HG03457 (cell line): Measurements from ENCODE around the gene CLSTN2.
"Not testable (repeated sequence)": the region's sequence is repeated elsewhere in the genome, so short reads cannot be mapped to it uniquely, and the experiment has no call there.

Experiments
- ATAC-seq: cut with Tn5 transposase; IDR thresholded peaks from one replicate; pipeline ENCODE4 v1.9.1; 2021; ENCODE audit warnings: moderate number of reproducible peaks; ENCODE audit not compliant: unreplicated experiment

Gene CLSTN2

GRCh38 chr3:140399871-140400270, 464.9 kb downstream of the CLSTN2 start:
- ATAC-seq: no peak

DNA sequence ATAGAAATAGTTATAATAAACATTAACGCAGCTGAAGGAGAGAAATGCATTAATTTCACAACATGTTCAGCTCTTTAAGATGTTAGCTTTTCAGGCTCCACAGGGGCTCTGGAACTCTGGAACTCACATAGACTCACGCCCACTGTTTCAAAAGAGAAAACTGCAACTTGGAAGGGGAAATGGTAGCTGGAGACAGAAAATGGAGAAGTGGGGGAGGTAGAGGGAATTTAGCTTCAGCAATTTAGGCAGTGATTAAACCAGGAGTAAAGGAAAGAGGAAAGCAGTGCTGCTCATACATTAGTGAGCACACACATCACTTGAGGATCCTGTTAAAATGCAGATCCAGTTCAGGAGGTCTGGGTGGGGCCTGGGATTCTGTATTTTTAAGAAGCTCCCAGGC, 468.1 kb downstream of the CLSTN2 start:
- ATAC-seq: no peak

- no peak for ATAC-seq
Observed at GRCh38 chr3:140403608-140404007, 468.6 kb downstream of the CLSTN2 start.

GRCh38 chr3:140406655-140407054, 471.7 kb downstream of the CLSTN2 start:
- no peak for ATAC-seq

DNA sequence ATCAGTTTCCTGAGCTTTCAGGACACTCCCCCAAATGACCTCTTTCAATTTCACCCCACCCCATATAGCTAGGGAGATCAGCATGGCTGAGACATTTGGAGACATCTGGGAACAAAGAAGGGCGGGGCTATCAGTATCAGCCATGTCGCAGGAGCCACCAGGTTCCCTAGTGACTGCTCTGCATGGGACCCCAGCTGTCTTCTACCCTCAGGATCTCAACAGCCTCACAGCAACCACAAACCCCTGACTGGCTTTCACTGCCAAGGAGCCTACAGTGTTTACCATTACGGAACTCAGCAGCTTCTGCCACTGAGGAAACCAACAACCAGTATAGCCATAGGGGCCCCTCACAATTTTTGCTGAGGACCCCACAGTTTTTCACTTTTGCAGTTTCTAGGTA, 473.3 kb downstream of the CLSTN2 start:
- ATAC-seq: no peak

DNA sequence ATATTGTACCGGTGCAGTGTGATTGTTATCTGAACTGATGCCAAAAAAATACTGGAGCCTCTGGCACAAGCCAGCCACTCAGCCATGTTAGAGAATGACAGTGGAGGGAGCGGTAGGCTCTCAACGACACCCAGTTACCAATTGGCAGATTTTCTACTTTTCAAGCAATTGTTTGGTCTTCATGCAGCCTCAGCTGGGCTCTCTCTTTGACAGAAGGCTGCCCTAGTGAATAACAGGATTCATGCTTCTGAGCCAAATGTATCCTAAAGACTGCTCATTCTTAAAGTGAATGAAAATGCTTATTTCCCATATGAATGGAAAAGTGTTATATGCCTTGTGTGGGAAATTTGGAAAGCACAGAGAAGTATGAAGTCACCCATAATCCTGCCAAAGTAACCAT, 481.7 kb downstream of the CLSTN2 start:
- no peak for ATAC-seq

GRCh38 chr3:140420621-140421357, 485.8 kb downstream of the CLSTN2 start:
- no peak for ATAC-seq

DNA sequence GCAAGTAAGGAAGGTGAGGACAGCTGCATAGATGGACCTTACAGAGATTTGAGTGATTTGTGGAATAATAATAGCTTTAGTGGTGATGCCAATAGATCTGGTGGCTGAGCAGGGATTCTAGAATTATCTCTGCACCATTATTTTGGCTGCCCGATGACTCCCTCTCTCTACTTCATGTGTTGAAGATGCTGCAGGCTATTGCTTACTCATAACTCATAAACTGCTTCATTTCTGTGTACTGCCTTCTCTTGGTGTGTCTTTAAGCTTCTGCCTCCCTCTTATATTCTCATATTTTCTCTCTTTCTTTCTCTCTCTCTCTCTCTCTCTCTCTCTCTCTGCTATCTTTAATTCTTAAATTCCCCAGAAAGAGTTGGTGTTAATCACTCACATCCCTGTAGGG, 486.9 kb downstream of the CLSTN2 start:
- ATAC-seq: no peak

- ATAC-seq: no peak
Observed at GRCh38 chr3:140423146-140423545, 488.2 kb downstream of the CLSTN2 start.

DNA sequence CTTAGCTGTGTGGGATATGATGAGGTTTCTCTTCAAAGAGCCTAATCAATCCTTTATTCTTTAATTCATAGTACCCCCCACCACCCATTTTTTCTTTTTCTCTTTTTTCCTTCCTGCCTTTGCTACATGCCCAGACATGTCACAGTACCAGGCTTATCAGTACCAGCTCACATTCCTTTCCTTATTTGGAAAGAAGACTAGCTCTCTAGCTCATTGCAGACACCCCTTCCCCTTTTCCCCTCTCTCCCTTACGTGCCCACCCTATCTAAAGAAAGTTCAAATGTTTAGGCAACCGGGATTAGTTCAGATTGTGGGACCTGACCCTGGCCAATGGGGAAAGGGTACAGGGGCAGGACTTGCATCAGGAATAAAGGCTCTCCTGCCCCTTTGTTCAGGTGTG, 488.6 kb downstream of the CLSTN2 start:
- not testable (repeated sequence) for ATAC-seq

- no peak for ATAC-seq
Observed at GRCh38 chr3:140424211-140424610, 489.2 kb downstream of the CLSTN2 start.

DNA sequence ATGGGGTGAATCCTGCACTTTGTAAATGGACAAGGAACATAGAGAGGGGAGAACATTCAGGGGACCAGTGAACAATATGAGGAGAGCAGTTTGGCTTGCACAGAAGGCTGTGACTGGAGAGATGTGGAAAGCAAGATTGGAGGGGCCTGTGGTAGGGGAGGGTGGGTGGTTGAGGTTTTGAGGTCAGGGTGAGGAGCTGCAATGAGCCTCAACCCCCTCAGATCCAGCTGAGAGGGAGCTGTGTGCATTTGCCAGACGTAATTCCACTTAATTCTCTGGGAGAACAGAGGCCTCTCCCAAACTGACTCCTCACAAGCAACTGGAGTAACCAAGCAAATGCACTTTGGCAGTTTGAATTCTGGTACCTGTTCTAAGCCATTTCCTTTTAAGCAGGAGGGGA, 489.7 kb downstream of the CLSTN2 start:
- no peak for ATAC-seq

DNA sequence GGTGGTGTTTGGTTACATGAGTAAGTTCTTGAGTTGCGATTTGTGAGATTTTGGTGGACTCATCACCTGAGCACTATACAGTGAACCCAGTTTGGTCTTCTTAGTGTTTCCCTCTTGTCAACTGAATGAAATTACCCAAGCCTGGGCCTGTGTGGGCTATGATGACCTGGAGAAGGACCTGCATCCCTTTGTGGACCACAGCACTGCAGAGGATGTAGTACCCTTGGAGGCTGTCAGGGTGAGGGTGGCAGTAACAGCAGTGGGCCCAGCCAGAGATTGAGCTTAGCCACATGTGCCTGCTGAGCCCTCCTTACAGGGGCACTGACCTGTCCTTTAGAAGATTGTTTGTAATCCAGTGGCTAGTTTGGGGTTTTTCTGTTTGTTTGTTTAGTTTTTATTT, 492.8 kb downstream of the CLSTN2 start:
- ATAC-seq: no peak

- ATAC-seq: no peak
Observed at GRCh38 chr3:140428380-140428779, 493.4 kb downstream of the CLSTN2 start.

DNA sequence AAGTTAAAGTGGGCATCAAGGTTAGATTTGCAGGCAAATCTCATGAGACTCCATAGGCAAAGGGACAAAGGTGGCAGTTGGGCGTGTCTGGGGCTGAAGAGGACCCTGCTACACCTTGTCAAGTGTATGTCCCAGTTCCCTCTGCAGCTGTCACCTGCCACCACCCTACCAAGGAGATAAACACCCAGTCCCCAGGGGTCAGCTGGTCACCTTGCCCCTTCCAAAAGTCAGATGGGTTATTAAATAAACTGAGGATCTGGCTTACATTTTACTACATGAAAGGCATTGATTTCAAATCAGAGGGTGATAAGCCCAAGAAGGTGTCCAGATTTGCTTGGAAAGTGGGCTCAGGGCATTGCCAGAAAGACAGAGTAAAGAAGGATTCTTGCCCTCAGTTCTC, 494.8 kb downstream of the CLSTN2 start:
- ATAC-seq: no peak

- no peak for ATAC-seq
Observed at GRCh38 chr3:140430494-140430893, 495.5 kb downstream of the CLSTN2 start.

GRCh38 chr3:140432229-140432669, 497.3 kb downstream of the CLSTN2 start:
- no peak for ATAC-seq

- no peak for ATAC-seq
Observed at GRCh38 chr3:140433431-140433830, 498.4 kb downstream of the CLSTN2 start.

DNA sequence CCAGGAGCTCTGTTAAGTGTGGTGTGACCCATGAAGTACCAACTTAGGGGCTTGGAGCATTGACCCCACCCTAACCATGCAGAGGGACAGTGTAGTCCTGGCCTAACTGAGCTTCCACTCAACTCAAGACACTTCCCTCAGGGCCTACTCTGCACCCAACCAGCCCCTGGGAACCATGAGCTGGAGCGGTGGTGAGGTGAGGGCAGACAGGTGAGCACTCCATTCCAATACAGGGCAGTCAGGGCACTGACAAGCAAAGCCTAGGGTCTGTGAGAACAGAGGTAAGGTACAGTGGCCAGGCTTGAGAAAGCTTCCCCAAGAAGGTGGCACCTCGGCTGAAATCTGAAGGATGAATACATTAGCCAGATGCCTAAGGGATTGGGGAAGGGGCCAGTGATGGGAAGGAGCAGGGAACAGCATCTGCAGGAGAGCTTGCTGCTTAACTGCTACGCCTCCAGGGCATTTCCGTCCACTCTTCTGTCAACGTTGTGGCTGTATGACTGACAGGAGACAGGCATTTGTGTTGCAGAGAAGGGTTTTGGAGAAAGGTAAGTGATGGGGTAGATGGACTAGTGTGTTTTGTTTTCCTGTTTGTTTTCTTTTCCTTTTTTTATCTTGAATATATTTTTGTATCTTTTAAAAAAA, 499.4 kb downstream of the CLSTN2 start:
- ATAC-seq: no peak

DNA sequence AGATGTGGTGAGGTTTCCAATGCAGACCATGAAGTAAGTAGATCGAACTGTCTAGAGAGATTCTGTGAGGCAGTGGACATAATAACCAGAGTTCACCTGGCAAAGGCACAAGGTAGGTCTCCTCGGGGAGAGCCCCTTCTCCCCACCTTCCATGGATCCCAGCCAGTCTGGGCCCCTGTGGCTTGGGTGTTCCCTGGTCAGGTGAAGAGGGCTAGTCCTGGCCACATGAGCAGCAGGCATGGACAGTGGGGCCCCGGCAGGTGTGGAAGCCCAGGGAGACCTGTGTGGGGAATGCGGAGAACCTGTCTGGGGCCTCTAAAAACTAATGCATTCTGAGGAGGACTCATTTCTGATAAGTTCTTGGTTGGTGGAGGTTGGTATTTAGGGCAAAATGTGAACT, 501.4 kb downstream of the CLSTN2 start:
- ATAC-seq: no peak

DNA sequence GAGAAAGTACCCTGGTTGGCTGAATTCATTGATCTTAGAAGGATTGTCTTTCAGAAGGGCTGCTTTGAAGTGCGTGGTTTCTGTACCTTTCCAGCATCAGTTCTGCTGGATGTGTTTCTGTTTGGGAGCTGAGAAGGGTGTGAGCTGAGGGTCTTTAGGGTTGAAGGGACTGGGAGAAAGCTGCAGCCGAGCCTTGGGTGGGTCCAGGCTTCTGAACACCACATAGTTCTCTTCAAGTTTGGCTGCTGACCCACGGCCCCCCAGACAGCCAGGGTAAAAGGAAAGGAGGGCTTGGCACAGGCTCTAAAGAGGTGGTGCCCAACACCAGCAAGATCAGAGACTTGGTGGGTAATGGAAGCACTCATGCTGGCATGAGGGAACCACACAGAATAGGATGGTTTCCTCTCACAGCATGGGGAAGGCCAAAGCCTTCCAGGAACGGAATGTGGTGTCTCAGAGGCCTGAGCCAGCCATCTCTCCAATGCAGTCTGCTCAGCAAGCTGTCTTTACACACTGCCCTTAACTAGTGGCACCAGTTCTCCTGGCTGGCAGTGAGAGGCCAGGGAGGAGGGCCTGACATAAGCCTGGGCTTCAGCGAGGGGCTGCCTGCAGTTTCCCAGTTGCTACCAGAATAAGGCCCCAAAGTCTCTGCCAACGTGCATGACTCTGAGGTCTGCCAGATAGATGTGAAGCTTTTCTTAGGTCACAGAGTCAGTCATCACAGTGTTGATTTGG, 503.9 kb downstream of the CLSTN2 start:
- no peak for ATAC-seq

DNA sequence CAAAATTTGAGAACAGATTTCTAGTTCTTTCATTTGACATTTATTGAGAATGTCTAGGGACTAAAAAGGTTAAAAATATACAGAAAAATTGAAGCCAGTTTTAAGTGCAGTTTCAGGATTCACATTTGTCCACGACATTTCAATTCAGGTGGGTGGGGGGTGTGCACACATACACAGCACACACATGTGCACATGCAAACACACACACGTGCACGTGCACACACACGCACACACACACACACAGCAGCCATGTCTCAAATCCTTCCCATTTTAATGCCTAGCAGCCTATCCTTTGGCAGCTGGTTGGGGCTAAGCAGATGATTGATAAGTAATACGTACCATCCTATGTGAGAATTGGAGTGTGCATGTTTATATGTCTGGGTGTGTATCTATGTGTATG, 504.5 kb downstream of the CLSTN2 start:
- ATAC-seq: no peak
